Measurements from ENCODE around the gene ZNF107.

GRCh38 chr7:64653721-64654401 lies 12.1 kb upstream of the ZNF107 start:
- TF ChIP-seq CTCF (IDR thresholded peaks at IDR 0.05) (no peak), POLR2A (IDR thresholded peaks at IDR 0.05) (no peak)

Data from testis (tissue), 2 donors.